Measurements from ENCODE around the gene LRP5. TPM values are rescaled to one million over a fixed set of nuclear protein-coding genes. Genes with fewer than 3 reads are reported as not detected.

The LRP5 gene
- total and polyA plus RNA-seq, 2 experiments from 2014 or later, result 43.9 to 54.3 TPM

GRCh38 chr11:68329978-68330699 lies 17.7 kb downstream of the LRP5 start:
- no peaks in the 10 kb centered on the region for H3K36me3 ChIP-seq (replicated peaks; ENCODE audit: insufficient read depth, low read depth)
- H4K20me1 ChIP-seq (ENCODE audit: insufficient read depth, poor library complexity, severe bottlenecking), result peaks cover 10% of the 10 kb centered on the region
- peaks cover 93% of the 10 kb centered on the region for H3K79me2 ChIP-seq
- no peaks in the 10 kb centered on the region for H3K27me3 ChIP-seq
- DNase-seq (ENCODE audit: low spot score), result no peak
- TF ChIP-seq, protein P1, sequence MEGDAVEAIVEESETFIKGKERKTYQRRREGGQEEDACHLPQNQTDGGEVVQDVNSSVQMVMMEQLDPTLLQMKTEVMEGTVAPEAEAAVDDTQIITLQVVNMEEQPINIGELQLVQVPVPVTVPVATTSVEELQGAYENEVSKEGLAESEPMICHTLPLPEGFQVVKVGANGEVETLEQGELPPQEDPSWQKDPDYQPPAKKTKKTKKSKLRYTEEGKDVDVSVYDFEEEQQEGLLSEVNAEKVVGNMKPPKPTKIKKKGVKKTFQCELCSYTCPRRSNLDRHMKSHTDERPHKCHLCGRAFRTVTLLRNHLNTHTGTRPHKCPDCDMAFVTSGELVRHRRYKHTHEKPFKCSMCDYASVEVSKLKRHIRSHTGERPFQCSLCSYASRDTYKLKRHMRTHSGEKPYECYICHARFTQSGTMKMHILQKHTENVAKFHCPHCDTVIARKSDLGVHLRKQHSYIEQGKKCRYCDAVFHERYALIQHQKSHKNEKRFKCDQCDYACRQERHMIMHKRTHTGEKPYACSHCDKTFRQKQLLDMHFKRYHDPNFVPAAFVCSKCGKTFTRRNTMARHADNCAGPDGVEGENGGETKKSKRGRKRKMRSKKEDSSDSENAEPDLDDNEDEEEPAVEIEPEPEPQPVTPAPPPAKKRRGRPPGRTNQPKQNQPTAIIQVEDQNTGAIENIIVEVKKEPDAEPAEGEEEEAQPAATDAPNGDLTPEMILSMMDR (IDR thresholded peaks at IDR 0.05; ENCODE audit: poor library complexity), result no peak
- TF ChIP-seq EZH2 (IDR thresholded peaks at IDR 0.05; ENCODE audit: borderline replicate concordance), result no peak
- H3K9me2 ChIP-seq (replicated peaks; ENCODE audit: insufficient read depth), result no peaks in the 10 kb centered on the region
- H3K27ac ChIP-seq, result peak overlapping the region; percentile 86
- peaks cover 75% of the 10 kb centered on the region for H3K4me1 ChIP-seq (ENCODE audit: insufficient read depth)
- no peak overlapping the region for H3K4me3 ChIP-seq
- peak overlapping the region; percentile 69 for H3K4me2 ChIP-seq
- no peaks in the 10 kb centered on the region for H3K9me3 ChIP-seq (ENCODE audit: low read depth)
- H2AFZ ChIP-seq, result no peak overlapping the region
- WGBS (ENCODE audit: low lambda C conversion rate, missing lambda C conversion rate), result 62% methylated on average over 13 of the region's 13 CpGs

DNA sequence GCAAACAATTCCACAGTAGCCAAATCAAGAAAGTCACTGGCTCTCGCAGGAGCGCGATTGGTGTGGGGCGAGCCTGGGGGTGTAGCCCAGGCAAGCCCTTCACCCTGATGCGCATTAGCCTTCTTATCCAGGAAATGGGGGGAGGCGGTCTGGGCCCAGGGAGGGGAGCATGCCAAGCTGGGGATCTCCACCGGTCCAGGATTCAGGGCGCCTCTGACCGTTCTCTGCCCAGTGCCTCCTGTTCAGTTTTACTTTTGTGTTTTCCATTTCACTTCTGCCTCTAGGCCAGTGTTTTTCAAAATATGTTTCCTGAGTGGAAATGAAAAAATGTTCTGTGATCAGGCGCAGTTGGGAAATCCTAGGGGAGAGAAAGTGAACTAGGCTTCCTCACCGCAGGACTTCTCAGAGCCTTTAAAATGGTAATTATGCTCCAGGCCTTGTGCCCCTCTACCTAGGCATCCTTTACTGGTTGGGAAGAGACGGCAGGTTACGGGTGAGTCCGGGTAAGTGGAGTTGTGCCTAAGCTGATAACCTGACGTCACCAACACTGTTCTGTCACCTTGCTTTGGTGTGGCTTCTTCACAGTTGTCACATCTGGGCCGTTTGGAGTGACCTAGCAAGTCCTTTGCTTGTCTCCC lies 18.4 kb downstream of the LRP5 start:
- no peak overlapping the region for H2AFZ ChIP-seq
- H3K27me3 ChIP-seq, result no peaks in the 10 kb centered on the region
- H3K79me2 ChIP-seq, result peaks cover 93% of the 10 kb centered on the region
- peaks cover 72% of the 10 kb centered on the region for H3K4me1 ChIP-seq (ENCODE audit: insufficient read depth)
- no peak for DNase-seq (ENCODE audit: low spot score)
- no peaks in the 10 kb centered on the region for H3K9me3 ChIP-seq (ENCODE audit: low read depth)
- H3K9me2 ChIP-seq (replicated peaks; ENCODE audit: insufficient read depth), result no peaks in the 10 kb centered on the region
- H3K27ac ChIP-seq, result peak overlapping the region; percentile 86
- H3K4me3 ChIP-seq, result no peak overlapping the region
- H3K4me2 ChIP-seq, result peak overlapping the region; percentile 69
- peaks cover 5% of the 10 kb centered on the region for H4K20me1 ChIP-seq (ENCODE audit: insufficient read depth, poor library complexity, severe bottlenecking)
- 85% methylated on average over 16 of the region's 16 CpGs for WGBS (ENCODE audit: low lambda C conversion rate, missing lambda C conversion rate)
- TF ChIP-seq EZH2 (IDR thresholded peaks at IDR 0.05; ENCODE audit: borderline replicate concordance) (no peak), EZH2phosphoT487 (IDR thresholded peaks at IDR 0.05; ENCODE audit: low read depth, severe bottlenecking, unreplicated experiment) (no peak)
- TF ChIP-seq, protein P1 (IDR thresholded peaks at IDR 0.05; ENCODE audit: poor library complexity), result no peak
- no peaks in the 10 kb centered on the region for H3K36me3 ChIP-seq (replicated peaks; ENCODE audit: insufficient read depth, low read depth)

- 47% methylated on average over 14 of the region's 14 CpGs for WGBS (ENCODE audit: low lambda C conversion rate, missing lambda C conversion rate)
- H3K4me1 ChIP-seq (ENCODE audit: insufficient read depth), result peaks cover 66% of the 10 kb centered on the region
- DNase-seq (ENCODE audit: low spot score), result peak; percentile 49
Measured at GRCh38 chr11:68331338-68331947, 19.1 kb downstream of the LRP5 start.

More at GRCh38 chr11:68331338-68331947, 19.1 kb downstream of the LRP5 start:
- Histone ChIP-seq H3K4me2 (peak overlapping the region; percentile 69), H4K20me1 (ENCODE audit: insufficient read depth, poor library complexity, severe bottlenecking) (no peaks in the 10 kb centered on the region), H3K36me3 (replicated peaks; ENCODE audit: insufficient read depth, low read depth) (no peaks in the 10 kb centered on the region), H3K9me3 (ENCODE audit: low read depth) (no peaks in the 10 kb centered on the region), H3K4me3 (no peak overlapping the region), H3K79me2 (peaks cover 93% of the 10 kb centered on the region), H3K9me2 (replicated peaks; ENCODE audit: insufficient read depth) (no peaks in the 10 kb centered on the region), H3K27me3 (no peaks in the 10 kb centered on the region), H3K27ac (peak overlapping the region; percentile 86), H2AFZ (no peak overlapping the region)
- TF ChIP-seq, protein P1 (IDR thresholded peaks at IDR 0.05; ENCODE audit: poor library complexity), result no peak
